CD4-positive, alpha-beta memory T cell (primary cell): ENCODE measurements around the gene NEO1. TPM values are rescaled to one million over a fixed set of nuclear protein-coding genes. Genes with fewer than 3 reads are reported as not detected.

Experiments used
- CTCF ChIA-PET: fragments of 350-600 bp; sonication (Branson Sonifier 250); formaldehyde crosslinking; loops from one replicate; lab custom pipeline; 2021; ENCODE audit warnings: inconsistent platforms; ENCODE audit not compliant: partially characterized antibody; lab: Charles Lee
- POLR2A ChIA-PET: fragments of 350-600 bp; sonication (Branson Sonifier 250); formaldehyde crosslinking; loops from one replicate; lab custom pipeline; 2021; ENCODE audit not compliant: partially characterized antibody; lab: Charles Lee
- DNase-seq, 5 donors: peaks; one replicate each; pipeline versions ENCODE4 v3.0.0 to v3.0.0-alpha.2; 2020 to 2022; ENCODE audit warnings: mixed read lengths in 1 of 5
- H3K27ac ChIP-seq: one replicate; pipeline ENCODE4 v1.7.0; 2013; ENCODE audit warnings: low read depth, low read length
- H3K27me3 ChIP-seq: 2 replicates; pipeline ENCODE4 v1.7.0; 2013; ENCODE audit warnings: mild to moderate bottlenecking, low read length, moderate library complexity; ENCODE audit not compliant: insufficient read depth
- H3K36me3 ChIP-seq: 2 replicates; pipeline ENCODE4 v1.7.0; 2013; ENCODE audit warnings: mild to moderate bottlenecking, low read length, moderate library complexity; ENCODE audit not compliant: insufficient read depth
- H3K4me1 ChIP-seq: 2 replicates; pipeline ENCODE4 v1.7.0; 2013; ENCODE audit warnings: mild to moderate bottlenecking, low read length, moderate library complexity; ENCODE audit not compliant: insufficient read depth
- H3K4me3 ChIP-seq, 2 donors: one replicate each; pipeline ENCODE4 v1.7.0; 2013; ENCODE audit warnings: low read length in 2 of 2, mild to moderate bottlenecking in 1 of 2
- H3K9me3 ChIP-seq, 2 donors: one replicate each; pipeline ENCODE4 v1.7.0; 2013; ENCODE audit warnings: low read length in 2 of 2, control low read depth in 1 of 2; ENCODE audit not compliant: control insufficient read depth in 1 of 2
- H3K27ac Mint-ChIP-seq, 7 donors: one replicate each; pipeline ENCODE4 v1.8.0; 2020 to 2021; ENCODE audit warnings: mixed read lengths in 7 of 7, mild to moderate bottlenecking in 6 of 7, inconsistent platforms in 3 of 7, moderate library complexity in 3 of 7
- H3K27me3 Mint-ChIP-seq, 2 donors: one replicate each; pipeline ENCODE4 v1.8.0; 2020 to 2021; ENCODE audit warnings: mixed read lengths in 2 of 2
- H3K36me3 Mint-ChIP-seq, 2 donors: one replicate each; pipeline ENCODE4 v1.8.0; 2020 to 2021; ENCODE audit warnings: mixed read lengths in 2 of 2, inconsistent platforms in 1 of 2, mild to moderate bottlenecking in 1 of 2
- H3K4me1 Mint-ChIP-seq, 4 donors: one replicate each; pipeline ENCODE4 v1.8.0; 2020 to 2021; ENCODE audit warnings: mixed read lengths in 4 of 4, mild to moderate bottlenecking in 1 of 4
- H3K4me3 Mint-ChIP-seq, 8 donors: one replicate each; pipeline ENCODE4 v1.8.0; 2020 to 2021; ENCODE audit warnings: mixed read lengths in 8 of 8, mild to moderate bottlenecking in 7 of 8, moderate library complexity in 6 of 8, inconsistent platforms in 3 of 8
- H3K9me3 Mint-ChIP-seq, 8 donors: one replicate each; pipeline ENCODE4 v1.8.0; 2020 to 2021; ENCODE audit warnings: mixed read lengths in 8 of 8, mild to moderate bottlenecking in 5 of 8, inconsistent platforms in 3 of 8, moderate library complexity in 1 of 8
- intact Hi-C: fragments of 100-400 bp; cut with micrococcal nuclease; formaldehyde crosslinking; loops from one replicate; pipeline ENCODE4 v1.15.1; 2023
- polyA plus RNA-seq, 2 donors: library from polyadenylated mRNA; unstranded; fragments of 300-500 nt; fragmentation: Illumina TruSeq; gene quantifications; one replicate each; pipeline ENCODE4 v1.2.3, GENCODE V29; 2021
- total RNA-seq, 2 experiments: library from RNA; stranded (reverse); gene quantifications; one replicate each; pipeline ENCODE4 v1.2.3, GENCODE V29; 2021

Gene NEO1
- total and polyA plus RNA-seq, 4 experiments from 2014 or later, result 1.9 to 15.7 (median 9.3) TPM

DNA sequence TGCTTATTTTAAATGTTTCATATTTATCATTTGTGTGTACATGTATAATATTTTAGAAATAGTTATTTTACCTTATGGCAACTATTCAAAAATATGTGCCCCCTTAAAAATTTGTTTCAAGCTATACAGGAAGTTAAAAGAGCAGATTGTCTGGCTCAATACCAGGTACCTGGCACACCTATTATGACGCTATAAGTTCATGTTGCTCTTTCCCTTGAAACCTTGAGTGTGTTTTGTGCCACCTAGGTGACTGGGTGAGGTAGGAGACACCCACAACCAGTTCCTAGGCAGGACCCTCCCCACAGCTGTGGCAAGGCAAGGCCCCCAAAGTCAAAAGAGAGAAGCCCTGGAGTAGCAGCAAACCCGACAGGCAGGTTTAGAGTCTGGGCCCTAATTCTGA is 20.6 kb upstream of the NEO1 start:
- intact Hi-C loops, result no loop called here
- no peak for DNase-seq
- H3K27ac ChIP-seq, result no peak overlapping the region
- H3K4me1 ChIP-seq, result no peaks in the 10 kb centered on the region
- peaks cover 11 to 14% of the 10 kb centered on the region in 2 donors for H3K27me3 Mint-ChIP-seq
- no peaks in the 10 kb centered on the region for H3K36me3 ChIP-seq
- H3K4me1 Mint-ChIP-seq, result no peaks in the 10 kb centered on the region
- no peaks in the 10 kb centered on the region for H3K36me3 Mint-ChIP-seq
- no peaks in the 10 kb centered on the region for H3K9me3 Mint-ChIP-seq
- no peak overlapping the region for H3K27ac Mint-ChIP-seq
- POLR2A ChIA-PET, result no interaction called here
- no peaks in the 10 kb centered on the region for H3K9me3 ChIP-seq
- CTCF ChIA-PET, result no interaction called here
- no peaks in the 10 kb centered on the region for H3K27me3 ChIP-seq
- H3K4me3 Mint-ChIP-seq, result no peak overlapping the region
- no peak overlapping the region for H3K4me3 ChIP-seq

- CTCF ChIA-PET, result interaction anchor here (0.7 to 1.1 kb wide), 2 partner anchors 128 to 311 kb away, joined by 3 to 4 read pairs; no protein-coding TSS in a partner anchor
- Mint-ChIP-seq H3K9me3 (no peaks in the 10 kb centered on the region), H3K4me3 (no peak overlapping the region), H3K4me1 (no peaks in the 10 kb centered on the region), H3K27ac (no peak overlapping the region), H3K27me3 (peaks cover 3 to 9% of the 10 kb centered on the region in 2 donors), H3K36me3 (no peaks in the 10 kb centered on the region)
- Histone ChIP-seq H3K4me1 (no peaks in the 10 kb centered on the region), H3K27ac (no peak overlapping the region), H3K27me3 (no peaks in the 10 kb centered on the region), H3K36me3 (no peaks in the 10 kb centered on the region), H3K9me3 (no peaks in the 10 kb centered on the region), H3K4me3 (no peak overlapping the region)
- POLR2A ChIA-PET, result no interaction called here
- no peak for DNase-seq
- intact Hi-C loops, result no loop called here
These were observed 18.7 kb upstream of the NEO1 start for GRCh38 chr15:73033611-73034010.

DNA sequence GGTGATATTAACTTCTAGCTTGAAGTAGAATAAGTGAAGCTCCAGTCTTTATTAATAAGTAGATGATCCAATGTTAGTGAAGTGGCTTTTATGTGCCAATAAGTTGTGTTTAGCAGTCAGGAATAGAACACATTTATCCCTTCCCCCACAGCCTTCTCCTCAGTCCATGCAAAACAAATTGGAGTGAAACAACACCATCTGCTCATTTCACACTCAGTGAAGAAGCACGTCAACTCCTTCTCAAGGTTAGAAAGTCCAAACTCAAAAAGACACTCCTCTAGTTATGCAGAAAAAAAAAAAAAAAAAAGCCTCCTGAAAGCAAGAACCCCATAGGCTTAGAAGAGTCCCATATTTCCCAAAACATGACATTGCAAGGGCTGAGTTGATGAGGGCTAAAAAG is 18.0 kb upstream of the NEO1 start:
- Mint-ChIP-seq H3K4me3 (no peak overlapping the region), H3K4me1 (no peaks in the 10 kb centered on the region), H3K27me3 (peaks cover 6 to 9% of the 10 kb centered on the region in 2 donors), H3K36me3 (no peaks in the 10 kb centered on the region), H3K27ac (no peak overlapping the region), H3K9me3 (no peaks in the 10 kb centered on the region)
- intact Hi-C loops, result no loop called here
- no peak for DNase-seq
- no peak overlapping the region for H3K27ac ChIP-seq
- no peaks in the 10 kb centered on the region for H3K9me3 ChIP-seq
- no peaks in the 10 kb centered on the region for H3K27me3 ChIP-seq
- ChIA-PET CTCF (interaction anchor here (0.7 to 1.1 kb wide), 2 partner anchors 129 to 311 kb away, joined by 3 to 4 read pairs; no protein-coding TSS in a partner anchor), POLR2A (no interaction called here)
- no peaks in the 10 kb centered on the region for H3K4me1 ChIP-seq
- H3K4me3 ChIP-seq, result no peak overlapping the region
- H3K36me3 ChIP-seq, result no peaks in the 10 kb centered on the region

DNA sequence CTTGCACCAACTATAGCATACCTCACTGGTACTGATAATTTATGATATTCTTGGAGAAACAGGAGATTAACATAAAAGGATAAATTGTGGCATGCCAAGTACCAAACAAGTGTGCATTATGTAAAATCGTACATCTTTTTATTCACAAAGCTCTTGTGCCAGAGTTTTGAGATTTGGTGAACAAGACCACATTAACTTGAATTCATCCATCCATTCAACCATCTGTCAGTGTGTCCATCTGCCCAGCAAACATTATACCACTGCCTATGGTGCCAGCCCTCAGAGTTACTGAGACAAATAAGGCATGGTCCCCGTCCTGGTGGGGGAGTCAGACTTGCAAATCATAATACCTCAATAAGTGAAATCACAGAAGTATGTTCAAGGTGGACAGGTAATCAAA is 17.0 kb upstream of the NEO1 start:
- Mint-ChIP-seq H3K36me3 (no peaks in the 10 kb centered on the region), H3K27me3 (peaks cover 6 to 9% of the 10 kb centered on the region in 2 donors), H3K27ac (peak overlapping the region in 1 of 7 donors; percentile 2), H3K4me1 (no peaks in the 10 kb centered on the region), H3K9me3 (no peaks in the 10 kb centered on the region), H3K4me3 (no peak overlapping the region)
- Histone ChIP-seq H3K9me3 (no peaks in the 10 kb centered on the region), H3K27ac (no peak overlapping the region), H3K4me1 (no peaks in the 10 kb centered on the region), H3K36me3 (no peaks in the 10 kb centered on the region), H3K4me3 (no peak overlapping the region), H3K27me3 (no peaks in the 10 kb centered on the region)
- no peak for DNase-seq
- CTCF ChIA-PET, result no interaction called here
- POLR2A ChIA-PET, result no interaction called here
- intact Hi-C loops, result no loop called here

DNA sequence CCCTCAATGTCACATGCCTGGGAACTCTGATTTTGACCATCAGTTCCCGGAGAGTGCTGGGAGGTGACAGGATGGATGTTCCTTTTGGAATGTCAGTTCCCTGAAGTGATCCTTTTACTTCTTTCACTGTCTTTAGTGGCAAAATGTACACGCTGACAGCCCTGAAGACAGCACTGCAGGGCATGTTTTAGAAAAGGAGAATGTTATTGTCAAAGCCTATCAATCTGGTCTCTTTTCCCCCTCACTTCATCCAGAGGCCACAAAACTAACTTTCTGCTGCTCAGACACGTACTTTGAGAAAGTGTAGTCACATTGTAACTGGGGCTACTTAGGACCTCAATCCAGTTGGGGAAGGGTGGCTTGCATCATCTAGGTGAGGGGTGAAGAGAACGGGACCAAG is 14.0 kb upstream of the NEO1 start:
- H3K36me3 ChIP-seq, result no peaks in the 10 kb centered on the region
- H3K9me3 Mint-ChIP-seq, result no peaks in the 10 kb centered on the region
- H3K36me3 Mint-ChIP-seq, result no peaks in the 10 kb centered on the region
- DNase-seq, result no peak
- no peak overlapping the region for H3K4me3 Mint-ChIP-seq
- no peaks in the 10 kb centered on the region for H3K27me3 ChIP-seq
- no peaks in the 10 kb centered on the region for H3K4me1 Mint-ChIP-seq
- no peaks in the 10 kb centered on the region for H3K4me1 ChIP-seq
- no peak overlapping the region for H3K27ac Mint-ChIP-seq
- ChIA-PET POLR2A (no interaction called here), CTCF (no interaction called here)
- no peaks in the 10 kb centered on the region for H3K9me3 ChIP-seq
- H3K4me3 ChIP-seq, result no peak overlapping the region
- intact Hi-C loops, result no loop called here
- H3K27me3 Mint-ChIP-seq, result peaks cover 3 to 5% of the 10 kb centered on the region in 2 donors
- H3K27ac ChIP-seq, result no peak overlapping the region

- DNase-seq, result no peak
- Histone ChIP-seq H3K4me1 (no peaks in the 10 kb centered on the region), H3K9me3 (no peaks in the 10 kb centered on the region), H3K4me3 (no peak overlapping the region), H3K36me3 (no peaks in the 10 kb centered on the region), H3K27me3 (no peaks in the 10 kb centered on the region), H3K27ac (no peak overlapping the region)
- no peaks in the 10 kb centered on the region for H3K9me3 Mint-ChIP-seq
- no peaks in the 10 kb centered on the region for H3K36me3 Mint-ChIP-seq
- no peak overlapping the region for H3K4me3 Mint-ChIP-seq
- peaks cover 2 to 3% (median 2%) of the 10 kb centered on the region in 4 donors for H3K4me1 Mint-ChIP-seq
- no peak overlapping the region for H3K27ac Mint-ChIP-seq
- CTCF ChIA-PET, result no interaction called here
- H3K27me3 Mint-ChIP-seq, result no peaks in the 10 kb centered on the region
- intact Hi-C loops, result no loop called here
- POLR2A ChIA-PET, result no interaction called here
These were observed 6.2 kb upstream of the NEO1 start for GRCh38 chr15:73046073-73046472.

DNA sequence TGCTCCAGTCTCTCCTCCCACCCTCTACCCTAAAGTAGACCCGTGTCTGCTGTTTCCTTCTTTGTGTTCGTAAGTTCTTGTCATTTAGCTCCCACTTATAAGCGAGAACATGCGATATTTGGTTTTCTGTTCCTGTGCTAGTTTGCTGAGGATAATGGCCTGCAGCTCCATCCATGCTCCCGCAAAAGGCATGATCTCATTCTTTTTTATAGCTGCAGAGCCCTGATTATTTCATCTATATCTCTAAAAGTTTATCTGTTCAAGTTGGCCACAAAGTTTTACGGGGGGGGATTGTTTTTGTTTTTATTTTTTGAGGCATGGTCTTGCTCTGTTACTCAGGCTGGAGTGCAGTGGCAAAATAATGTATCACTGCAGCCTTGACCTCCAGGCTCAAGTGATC is 4.4 kb upstream of the NEO1 start:
- no peaks in the 10 kb centered on the region for H3K9me3 ChIP-seq
- Mint-ChIP-seq H3K27me3 (no peaks in the 10 kb centered on the region), H3K4me1 (peaks cover 2 to 6% (median 4%) of the 10 kb centered on the region in 4 donors), H3K27ac (no peak overlapping the region), H3K9me3 (no peaks in the 10 kb centered on the region), H3K36me3 (peaks cover 0 to 2% of the 10 kb centered on the region in 2 donors), H3K4me3 (no peak overlapping the region)
- H3K27me3 ChIP-seq, result no peaks in the 10 kb centered on the region
- H3K36me3 ChIP-seq, result no peaks in the 10 kb centered on the region
- H3K4me3 ChIP-seq, result no peak overlapping the region
- no peak for DNase-seq
- no peak overlapping the region for H3K27ac ChIP-seq
- ChIA-PET CTCF (interaction anchor here (0.6 kb wide), 2 partner anchors 26 to 1063 kb away, joined by 3 read pairs; no protein-coding TSS in a partner anchor), POLR2A (no interaction called here)
- H3K4me1 ChIP-seq, result no peaks in the 10 kb centered on the region
- intact Hi-C loops, result no loop called here
